ENCODE measurements around the gene GALNT5.

DNA sequence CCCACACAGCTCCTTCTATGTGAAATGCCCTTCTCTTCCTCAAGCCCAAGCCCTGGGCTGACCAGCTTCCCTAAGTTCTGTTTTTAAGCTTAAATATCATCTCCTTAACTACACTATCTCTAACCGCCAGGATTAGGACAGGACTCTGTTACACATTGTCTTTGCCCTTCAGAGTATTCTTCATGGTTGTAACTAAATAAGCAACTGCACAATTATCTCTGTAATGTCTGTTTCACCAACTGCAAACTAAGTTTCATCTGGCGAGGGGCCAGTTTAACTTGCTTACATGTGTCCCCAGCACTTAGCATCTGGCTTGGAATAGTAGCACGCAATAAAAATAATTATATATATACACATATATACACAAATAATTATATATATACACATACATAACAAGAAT is 69.2 kb downstream of the GALNT5 start:
- TF ChIP-seq, protein P1, sequence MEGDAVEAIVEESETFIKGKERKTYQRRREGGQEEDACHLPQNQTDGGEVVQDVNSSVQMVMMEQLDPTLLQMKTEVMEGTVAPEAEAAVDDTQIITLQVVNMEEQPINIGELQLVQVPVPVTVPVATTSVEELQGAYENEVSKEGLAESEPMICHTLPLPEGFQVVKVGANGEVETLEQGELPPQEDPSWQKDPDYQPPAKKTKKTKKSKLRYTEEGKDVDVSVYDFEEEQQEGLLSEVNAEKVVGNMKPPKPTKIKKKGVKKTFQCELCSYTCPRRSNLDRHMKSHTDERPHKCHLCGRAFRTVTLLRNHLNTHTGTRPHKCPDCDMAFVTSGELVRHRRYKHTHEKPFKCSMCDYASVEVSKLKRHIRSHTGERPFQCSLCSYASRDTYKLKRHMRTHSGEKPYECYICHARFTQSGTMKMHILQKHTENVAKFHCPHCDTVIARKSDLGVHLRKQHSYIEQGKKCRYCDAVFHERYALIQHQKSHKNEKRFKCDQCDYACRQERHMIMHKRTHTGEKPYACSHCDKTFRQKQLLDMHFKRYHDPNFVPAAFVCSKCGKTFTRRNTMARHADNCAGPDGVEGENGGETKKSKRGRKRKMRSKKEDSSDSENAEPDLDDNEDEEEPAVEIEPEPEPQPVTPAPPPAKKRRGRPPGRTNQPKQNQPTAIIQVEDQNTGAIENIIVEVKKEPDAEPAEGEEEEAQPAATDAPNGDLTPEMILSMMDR (IDR thresholded peaks at IDR 0.05), result no peak
- no peak for TF ChIP-seq ZFX (IDR thresholded peaks at IDR 0.05; ENCODE audit: borderline replicate concordance)

Measured in 22Rv1 (cell line).